Progenitor cell of endocrine pancreas (in vitro differentiated cells): ENCODE results near the gene CES1. TPM values are rescaled to one million over a fixed set of nuclear protein-coding genes. Genes with fewer than 3 reads are reported as not detected.

Source experiments
- DNase-seq: peaks from one replicate; pipeline ENCODE4 v3.0.0; 2021; ENCODE audit warnings: low spot score; ENCODE audit not compliant: unreplicated experiment
- H3K27ac Mint-ChIP-seq: 2 replicates; pipeline ENCODE4 v1.8.0; 2021; ENCODE audit warnings: mild to moderate bottlenecking, moderate library complexity, mixed read lengths
- H3K27me3 Mint-ChIP-seq: 2 replicates; pipeline ENCODE4 v1.8.0; 2021; ENCODE audit warnings: mixed read lengths
- H3K36me3 Mint-ChIP-seq: 2 replicates; pipeline ENCODE4 v1.8.0; 2022; ENCODE audit warnings: mixed read lengths; ENCODE audit not compliant: insufficient read depth
- H3K4me1 Mint-ChIP-seq: 2 replicates; pipeline ENCODE4 v1.8.0; 2021; ENCODE audit warnings: low read depth, mixed read lengths
- H3K4me3 Mint-ChIP-seq: 2 replicates; pipeline ENCODE4 v1.8.0; 2021; ENCODE audit warnings: low read depth, mild to moderate bottlenecking, moderate library complexity, mixed read lengths
- H3K9me3 Mint-ChIP-seq: 2 replicates; pipeline ENCODE4 v1.8.0; 2021; ENCODE audit warnings: low read depth, mixed read lengths
- total RNA-seq: library from RNA; stranded (reverse); gene quantifications from 2 replicates; pipeline ENCODE4 v1.2.1, GENCODE V29; 2021
- TF ChIP-seq, protein P1 (sequence below): fragments of 200-600 bp; sonication (generic); IDR thresholded peaks from one replicate; pipeline ENCODE4 v1.5.0; 2021; ENCODE audit warnings: antibody characterized with exemption, mild to moderate bottlenecking; ENCODE audit not compliant: unreplicated experiment

CES1 gene
- total RNA-seq, 1 donor from 2014 or later, result not detected

DNA sequence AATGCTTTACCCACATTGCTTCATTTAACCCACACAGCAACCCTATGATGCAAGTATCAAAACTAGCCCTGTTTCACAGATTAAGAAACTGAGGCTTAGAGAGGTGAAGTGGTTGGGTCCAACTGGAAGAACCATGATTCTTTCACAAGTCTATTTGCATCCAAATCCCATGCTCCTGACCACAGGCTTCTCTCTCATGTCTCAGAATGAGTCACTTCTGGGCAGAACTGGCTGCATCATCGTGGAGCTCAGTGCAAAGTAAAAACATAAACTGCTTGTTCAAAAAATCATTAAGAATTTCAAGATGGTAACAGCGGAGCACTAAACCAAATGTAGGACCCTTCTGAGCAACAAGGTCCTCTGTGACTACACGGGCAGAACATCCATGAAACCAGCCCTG lies 20.2 kb upstream of the CES1 start:
- H3K27me3 Mint-ChIP-seq, result peaks cover 37% of the 10 kb centered on the region
- H3K27ac Mint-ChIP-seq, result no peak overlapping the region
- H3K4me1 Mint-ChIP-seq, result no peaks in the 10 kb centered on the region
- H3K36me3 Mint-ChIP-seq, result no peaks in the 10 kb centered on the region
- no peaks in the 10 kb centered on the region for H3K9me3 Mint-ChIP-seq
- DNase-seq, result no peak
- H3K4me3 Mint-ChIP-seq, result no peak overlapping the region
- TF ChIP-seq, protein P1, sequence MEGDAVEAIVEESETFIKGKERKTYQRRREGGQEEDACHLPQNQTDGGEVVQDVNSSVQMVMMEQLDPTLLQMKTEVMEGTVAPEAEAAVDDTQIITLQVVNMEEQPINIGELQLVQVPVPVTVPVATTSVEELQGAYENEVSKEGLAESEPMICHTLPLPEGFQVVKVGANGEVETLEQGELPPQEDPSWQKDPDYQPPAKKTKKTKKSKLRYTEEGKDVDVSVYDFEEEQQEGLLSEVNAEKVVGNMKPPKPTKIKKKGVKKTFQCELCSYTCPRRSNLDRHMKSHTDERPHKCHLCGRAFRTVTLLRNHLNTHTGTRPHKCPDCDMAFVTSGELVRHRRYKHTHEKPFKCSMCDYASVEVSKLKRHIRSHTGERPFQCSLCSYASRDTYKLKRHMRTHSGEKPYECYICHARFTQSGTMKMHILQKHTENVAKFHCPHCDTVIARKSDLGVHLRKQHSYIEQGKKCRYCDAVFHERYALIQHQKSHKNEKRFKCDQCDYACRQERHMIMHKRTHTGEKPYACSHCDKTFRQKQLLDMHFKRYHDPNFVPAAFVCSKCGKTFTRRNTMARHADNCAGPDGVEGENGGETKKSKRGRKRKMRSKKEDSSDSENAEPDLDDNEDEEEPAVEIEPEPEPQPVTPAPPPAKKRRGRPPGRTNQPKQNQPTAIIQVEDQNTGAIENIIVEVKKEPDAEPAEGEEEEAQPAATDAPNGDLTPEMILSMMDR, result no peak

DNA sequence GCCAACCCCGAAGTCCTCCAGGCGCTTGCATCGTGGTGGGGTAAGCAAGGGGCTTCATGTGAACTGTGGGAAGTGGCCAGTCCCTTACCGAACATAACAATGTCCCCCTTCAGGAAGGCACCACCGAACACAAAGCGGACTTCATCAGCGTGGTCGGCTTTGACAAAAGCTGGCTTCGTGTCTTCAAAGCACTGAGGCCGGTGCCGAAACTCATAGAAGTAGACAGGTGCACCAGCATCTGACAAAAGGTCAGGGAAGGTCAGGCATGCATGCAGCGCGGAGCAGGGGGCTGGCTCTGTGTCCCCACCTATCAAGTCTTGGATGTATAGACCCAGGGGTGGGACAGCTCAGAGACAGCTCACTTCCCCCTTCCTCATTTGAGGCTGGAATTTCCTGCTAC lies 16.6 kb upstream of the CES1 start:
- no peaks in the 10 kb centered on the region for H3K36me3 Mint-ChIP-seq
- H3K9me3 Mint-ChIP-seq, result no peaks in the 10 kb centered on the region
- DNase-seq, result no peak
- TF ChIP-seq, protein P1, result no peak
- H3K27me3 Mint-ChIP-seq, result peaks cover 47% of the 10 kb centered on the region
- no peaks in the 10 kb centered on the region for H3K4me1 Mint-ChIP-seq
- no peak overlapping the region for H3K4me3 Mint-ChIP-seq
- H3K27ac Mint-ChIP-seq, result no peak overlapping the region

GRCh38 chr16:55846598-55847346 lies 13.9 kb upstream of the CES1 start:
- Mint-ChIP-seq H3K4me3 (no peak overlapping the region), H3K27ac (no peak overlapping the region), H3K4me1 (no peaks in the 10 kb centered on the region), H3K36me3 (no peaks in the 10 kb centered on the region), H3K9me3 (no peaks in the 10 kb centered on the region), H3K27me3 (peaks cover 41% of the 10 kb centered on the region)
- no peak for DNase-seq
- TF ChIP-seq, protein P1, result no peak

DNA sequence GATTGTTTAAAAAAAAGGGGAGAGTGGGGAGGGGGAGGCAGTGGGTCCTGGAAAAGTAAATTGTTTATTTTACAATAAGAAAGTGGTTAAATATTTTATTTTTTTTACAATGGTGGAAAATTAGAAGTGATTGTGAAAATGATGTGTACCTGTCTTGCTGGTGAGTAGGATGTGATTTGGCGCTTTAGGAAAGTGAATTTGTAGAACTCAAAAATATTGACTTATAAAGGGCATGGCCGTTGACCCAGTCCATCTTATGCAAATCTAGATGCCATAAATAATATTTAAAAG lies 10.2 kb upstream of the CES1 start:
- Mint-ChIP-seq H3K4me3 (no peak overlapping the region), H3K9me3 (no peaks in the 10 kb centered on the region), H3K36me3 (no peaks in the 10 kb centered on the region), H3K27ac (no peak overlapping the region), H3K27me3 (peaks cover 38% of the 10 kb centered on the region), H3K4me1 (no peaks in the 10 kb centered on the region)
- DNase-seq, result no peak
- TF ChIP-seq, protein P1, result no peak

DNA sequence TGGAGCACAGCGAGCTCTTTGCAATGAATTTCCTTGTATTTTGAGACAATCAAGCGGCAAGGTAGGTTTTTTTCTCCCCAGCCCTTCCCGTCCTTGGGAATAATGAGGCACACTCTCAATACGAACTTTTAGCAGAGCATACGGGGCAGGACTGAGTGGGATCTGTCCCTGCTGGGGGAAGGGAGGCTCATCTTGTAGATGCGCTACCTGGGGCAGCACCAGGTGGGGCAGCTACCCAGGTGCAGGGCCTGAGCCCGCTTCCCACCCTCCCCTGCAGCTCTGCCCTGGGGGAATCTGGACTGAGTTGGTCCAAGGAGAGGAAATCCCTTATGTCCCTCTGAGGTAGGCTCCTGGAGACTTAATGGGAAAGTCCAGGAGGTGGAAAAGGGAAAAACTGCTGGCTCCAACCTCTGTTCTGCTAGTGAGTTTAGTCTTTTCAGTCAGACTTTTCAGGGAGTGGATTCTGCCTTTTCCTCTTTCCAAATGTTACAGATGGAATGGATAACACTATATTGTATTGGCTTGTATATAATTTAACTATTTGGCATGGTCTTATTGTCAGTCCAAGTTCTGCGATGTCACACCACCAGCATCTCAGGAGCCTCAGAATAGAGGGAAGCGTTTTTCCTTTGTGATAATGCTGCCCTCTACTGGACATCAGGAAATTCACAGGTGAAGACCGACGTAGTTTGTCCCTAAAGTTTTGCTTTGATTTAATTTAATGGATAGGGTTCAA lies 9.6 kb upstream of the CES1 start:
- DNase-seq, result no peak
- Mint-ChIP-seq H3K27me3 (peaks cover 40% of the 10 kb centered on the region), H3K36me3 (no peaks in the 10 kb centered on the region), H3K27ac (no peak overlapping the region), H3K9me3 (no peaks in the 10 kb centered on the region), H3K4me1 (no peaks in the 10 kb centered on the region), H3K4me3 (no peak overlapping the region)
- TF ChIP-seq, protein P1, result peak; percentile 83
